Karpas-422 (cell line): ENCODE results near the gene HYDIN. TPM values are rescaled to one million over a fixed set of nuclear protein-coding genes. Genes with fewer than 3 reads are reported as not detected.

ENCODE experiments used
- DNase-seq: peaks from one replicate; pipeline ENCODE4 v3.0.0-alpha.2; 2015
- H2AFZ ChIP-seq: fragments of 200-600 bp; sonication (generic); 2 replicates; pipeline ENCODE4 v1.6.1; 2014; ENCODE audit warnings: antibody characterized with exemption, low read length, mixed read lengths
- H3K27ac ChIP-seq: fragments of 200-600 bp; sonication (generic); 2 replicates; pipeline ENCODE4 v1.5.1; 2014; ENCODE audit warnings: mild to moderate bottlenecking, low read length, moderate library complexity
- H3K27me3 ChIP-seq: fragments of 200-600 bp; sonication (generic); 2 replicates; pipeline ENCODE4 v1.6.1; 2014; ENCODE audit warnings: low read length, mixed read lengths
- H3K36me3 ChIP-seq: fragments of 200-600 bp; sonication (generic); 2 replicates; pipeline ENCODE4 v1.6.1; 2014; ENCODE audit warnings: low read length, mixed read lengths; ENCODE audit not compliant: insufficient read depth
- H3K4me1 ChIP-seq: fragments of 200-600 bp; sonication (generic); 2 replicates; pipeline ENCODE4 v1.6.1; 2014; ENCODE audit warnings: mild to moderate bottlenecking, low read length, mixed read lengths
- H3K4me2 ChIP-seq: fragments of 200-600 bp; sonication (generic); 2 replicates; pipeline ENCODE4 v1.6.1; 2014; ENCODE audit warnings: low read length, low read depth, mild to moderate bottlenecking; ENCODE audit not compliant: poor library complexity, severe bottlenecking
- H3K4me3 ChIP-seq: fragments of 200-600 bp; sonication (generic); 2 replicates; pipeline ENCODE4 v1.5.1; 2014; ENCODE audit warnings: mild to moderate bottlenecking, antibody characterized with exemption, low read length, mixed read lengths
- H3K79me2 ChIP-seq: fragments of 200-600 bp; sonication (generic); 2 replicates; pipeline ENCODE4 v1.6.1; 2014; ENCODE audit warnings: mild to moderate bottlenecking, low read length, mixed read lengths
- H3K9ac ChIP-seq: fragments of 200-600 bp; sonication (generic); 2 replicates; pipeline ENCODE4 v1.6.0; 2014; ENCODE audit warnings: low read length
- H3K9me2 ChIP-seq: fragments of 200-600 bp; sonication (generic), shearing (Covaris generic); replicated peaks from 2 replicates; pipeline ENCODE4 v1.6.0; 2014; ENCODE audit warnings: mild to moderate bottlenecking, low read length, moderate library complexity; ENCODE audit not compliant: insufficient read depth
- H3K9me3 ChIP-seq: fragments of 300-700, 200-600 bp; sonication (generic); 2 replicates; pipeline ENCODE4 v1.6.1; 2014; ENCODE audit warnings: low read length, mixed read lengths
- H4K20me1 ChIP-seq: fragments of 200-600 bp; sonication (generic); 2 replicates; pipeline ENCODE4 v1.6.1; 2014; ENCODE audit warnings: mild to moderate bottlenecking, antibody characterized with exemption, low read length, low read depth; ENCODE audit not compliant: insufficient read depth
- total RNA-seq: library from RNA; depleted of rRNA; stranded (reverse); fragments of >200 nt; shearing (Covaris generic); gene quantifications from 2 replicates; pipeline ENCODE4 v1.2.3, GENCODE V29; 2014; ENCODE audit warnings: low replicate concordance

HYDIN gene
- total RNA-seq, 1 experiment from 2014 or later = not detected

- Histone ChIP-seq H3K4me1 (no peaks in the 10 kb centered on the region), H3K4me2 (no peak overlapping the region), H4K20me1 (no peaks in the 10 kb centered on the region), H3K27ac (no peak overlapping the region), H3K4me3 (no peak overlapping the region), H2AFZ (no peak overlapping the region), H3K9ac (no peak overlapping the region), H3K79me2 (no peaks in the 10 kb centered on the region), H3K27me3 (no peaks in the 10 kb centered on the region), H3K36me3 (peaks cover 45% of the 10 kb centered on the region), H3K9me3 (no peaks in the 10 kb centered on the region), H3K9me2 (no peaks in the 10 kb centered on the region)
- no peak for DNase-seq
These were observed 451.6 kb downstream of the HYDIN start for GRCh38 chr16:70778901-70779309.

- Histone ChIP-seq H3K9me2 (no peaks in the 10 kb centered on the region), H3K27ac (no peak overlapping the region), H3K4me2 (no peak overlapping the region), H3K4me1 (no peaks in the 10 kb centered on the region), H3K4me3 (no peak overlapping the region), H4K20me1 (no peaks in the 10 kb centered on the region), H3K27me3 (no peaks in the 10 kb centered on the region), H3K79me2 (no peaks in the 10 kb centered on the region), H3K36me3 (peaks cover 36% of the 10 kb centered on the region), H3K9ac (no peak overlapping the region), H3K9me3 (no peaks in the 10 kb centered on the region), H2AFZ (no peak overlapping the region)
- no peak for DNase-seq
These were observed 452.5 kb downstream of the HYDIN start for GRCh38 chr16:70777973-70778406.

- H3K4me3 ChIP-seq = no peak overlapping the region
- no peak overlapping the region for H3K9ac ChIP-seq
- no peaks in the 10 kb centered on the region for H3K9me2 ChIP-seq
- no peak for DNase-seq
- H3K27me3 ChIP-seq = no peaks in the 10 kb centered on the region
- H3K27ac ChIP-seq = no peak overlapping the region
- H3K9me3 ChIP-seq = no peaks in the 10 kb centered on the region
- H4K20me1 ChIP-seq = no peaks in the 10 kb centered on the region
- H3K4me2 ChIP-seq = no peak overlapping the region
- H2AFZ ChIP-seq = no peak overlapping the region
- peaks cover 34% of the 10 kb centered on the region for H3K36me3 ChIP-seq
- H3K79me2 ChIP-seq = no peaks in the 10 kb centered on the region
- no peaks in the 10 kb centered on the region for H3K4me1 ChIP-seq
These were observed 453.0 kb downstream of the HYDIN start for GRCh38 chr16:70777496-70777895.

GRCh38 chr16:70775399-70775798, 455.1 kb downstream of the HYDIN start:
- H3K4me2 ChIP-seq = no peak overlapping the region
- H3K27ac ChIP-seq = no peak overlapping the region
- 0 out of 2 replicates have a peak, but pooled peaks cover 2% of the 10 kb centered on the region for H4K20me1 ChIP-seq
- H3K4me1 ChIP-seq = no peaks in the 10 kb centered on the region
- DNase-seq = no peak
- no peaks in the 10 kb centered on the region for H3K9me2 ChIP-seq
- peaks cover 23% of the 10 kb centered on the region for H3K36me3 ChIP-seq
- no peaks in the 10 kb centered on the region for H3K9me3 ChIP-seq
- H2AFZ ChIP-seq = no peak overlapping the region
- no peak overlapping the region for H3K4me3 ChIP-seq
- no peaks in the 10 kb centered on the region for H3K27me3 ChIP-seq
- H3K79me2 ChIP-seq = no peaks in the 10 kb centered on the region
- no peak overlapping the region for H3K9ac ChIP-seq

DNA sequence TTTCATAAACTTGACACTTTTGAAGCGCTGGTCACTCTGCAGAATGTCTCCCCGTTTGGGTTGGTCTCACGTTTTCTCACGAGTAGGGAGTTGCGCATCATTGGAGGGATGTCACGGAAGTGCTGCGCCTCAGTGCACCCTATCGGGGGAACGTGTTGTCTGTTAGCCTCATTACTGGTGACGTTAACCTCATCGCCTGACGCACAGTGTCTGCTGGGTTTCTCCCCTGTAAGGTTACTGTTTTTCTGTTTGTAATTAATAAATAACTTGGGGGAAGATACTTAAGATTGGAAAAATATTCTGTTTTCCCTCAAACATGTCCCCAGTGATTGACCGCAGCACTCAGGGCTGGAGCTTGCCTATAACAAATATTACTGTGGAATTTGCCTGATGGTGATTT, 456.3 kb downstream of the HYDIN start:
- Histone ChIP-seq H3K36me3 (peaks cover 23% of the 10 kb centered on the region), H3K79me2 (no peaks in the 10 kb centered on the region), H3K27ac (no peak overlapping the region), H3K9me2 (no peaks in the 10 kb centered on the region), H3K27me3 (no peaks in the 10 kb centered on the region), H3K4me2 (no peak overlapping the region), H3K9ac (no peak overlapping the region), H3K4me3 (no peak overlapping the region), H4K20me1 (0 out of 2 replicates have a peak, but pooled peaks cover 4% of the 10 kb centered on the region), H3K9me3 (no peaks in the 10 kb centered on the region), H2AFZ (no peak overlapping the region), H3K4me1 (no peaks in the 10 kb centered on the region)
- no peak for DNase-seq

DNA sequence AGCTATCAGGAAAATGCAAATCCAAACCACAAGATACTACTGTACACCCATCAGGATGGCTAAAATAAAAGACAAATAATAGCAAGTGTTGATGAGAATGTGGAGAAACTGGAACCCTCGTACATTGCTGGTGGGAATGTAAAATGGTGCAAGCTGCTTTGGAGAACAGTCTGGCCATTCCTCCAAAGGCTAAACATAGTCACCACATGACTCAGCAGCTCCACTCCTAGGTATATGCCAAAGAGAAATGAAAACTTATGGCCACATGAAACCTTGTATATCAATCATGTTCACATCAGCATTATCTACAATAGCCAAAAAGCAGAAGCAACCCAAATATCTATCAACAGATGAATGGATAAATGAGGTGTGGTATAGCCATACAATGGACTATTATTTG, 458.0 kb downstream of the HYDIN start:
- H3K79me2 ChIP-seq = no peaks in the 10 kb centered on the region
- H3K4me3 ChIP-seq = no peak overlapping the region
- no peak overlapping the region for H2AFZ ChIP-seq
- H3K36me3 ChIP-seq = peaks cover 21% of the 10 kb centered on the region
- H3K9me3 ChIP-seq = no peaks in the 10 kb centered on the region
- no peak overlapping the region for H3K27ac ChIP-seq
- no peaks in the 10 kb centered on the region for H3K27me3 ChIP-seq
- no peak for DNase-seq
- no peak overlapping the region for H3K4me2 ChIP-seq
- H3K9me2 ChIP-seq = no peaks in the 10 kb centered on the region
- no peaks in the 10 kb centered on the region for H3K4me1 ChIP-seq
- H4K20me1 ChIP-seq = 0 out of 2 replicates have a peak, but pooled peaks cover 4% of the 10 kb centered on the region
- H3K9ac ChIP-seq = no peak overlapping the region

GRCh38 chr16:70770626-70771552, 459.6 kb downstream of the HYDIN start:
- no peak overlapping the region for H3K4me3 ChIP-seq
- H4K20me1 ChIP-seq = 0 out of 2 replicates have a peak, but pooled peaks cover 4% of the 10 kb centered on the region
- peak; percentile 77 for DNase-seq
- no peak overlapping the region for H3K9ac ChIP-seq
- H3K4me2 ChIP-seq = no peak overlapping the region
- peaks cover 18% of the 10 kb centered on the region; the same call in 1 of the 2 replicates for H3K36me3 ChIP-seq
- H3K79me2 ChIP-seq = no peaks in the 10 kb centered on the region
- no peak overlapping the region for H2AFZ ChIP-seq
- no peaks in the 10 kb centered on the region for H3K4me1 ChIP-seq
- no peaks in the 10 kb centered on the region for H3K27me3 ChIP-seq
- H3K9me2 ChIP-seq = no peaks in the 10 kb centered on the region
- no peak overlapping the region for H3K27ac ChIP-seq
- no peaks in the 10 kb centered on the region for H3K9me3 ChIP-seq

DNA sequence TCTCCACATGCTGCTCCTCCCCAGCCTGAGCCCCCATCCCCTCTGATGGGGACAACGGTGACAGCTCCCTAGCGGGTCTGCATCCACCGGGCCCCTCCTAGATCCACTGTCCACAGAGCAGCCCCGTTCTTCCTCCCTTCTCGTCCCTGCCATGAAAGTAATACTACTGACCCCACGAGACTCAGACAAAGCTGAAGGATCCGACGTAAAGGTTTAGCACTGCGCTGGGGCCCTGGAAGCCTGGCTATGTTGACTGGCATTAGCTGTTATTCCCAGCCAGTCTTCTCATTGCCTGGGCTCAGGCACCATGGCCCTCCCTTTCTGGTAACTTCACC, 460.3 kb downstream of the HYDIN start:
- Histone ChIP-seq H3K9ac (no peak overlapping the region), H3K27me3 (no peaks in the 10 kb centered on the region), H4K20me1 (0 out of 2 replicates have a peak, but pooled peaks cover 4% of the 10 kb centered on the region), H3K9me3 (no peaks in the 10 kb centered on the region), H3K79me2 (no peaks in the 10 kb centered on the region), H3K9me2 (no peaks in the 10 kb centered on the region), H3K4me3 (no peak overlapping the region), H3K4me1 (no peaks in the 10 kb centered on the region), H3K36me3 (peaks cover 15% of the 10 kb centered on the region; the same call in 1 of the 2 replicates), H3K4me2 (no peak overlapping the region), H2AFZ (no peak overlapping the region), H3K27ac (no peak overlapping the region)
- DNase-seq = no peak
